ENCODE measurements around the gene PTPRG.

GRCh38 chr3:61975936-61976335 is 414.6 kb downstream of the PTPRG start:
- TF ChIP-seq CTCF (IDR thresholded peaks at IDR 0.05; ENCODE audit: insufficient read depth, low read depth, low read length) = no peak
- no peak for TF ChIP-seq EZH2 (IDR thresholded peaks at IDR 0.05; ENCODE audit: insufficient read depth, low read length)
